ELF-1 (cell line): ENCODE measurements around the gene AAMDC.
"Not testable (repeated sequence)": the region's sequence is repeated elsewhere in the genome, so short reads cannot be mapped to it uniquely, and the experiment has no call there.

Source experiments
- DNase-seq: peaks from one replicate; pipeline ENCODE4 v3.0.0-alpha.2; 2016; ENCODE audit warnings: low read depth, low spot score

Gene AAMDC

GRCh38 chr11:77884829-77885190 is 63.9 kb downstream of the AAMDC start:
- no peak for DNase-seq

GRCh38 chr11:77886401-77886800 is 65.5 kb downstream of the AAMDC start:
- no peak for DNase-seq

- not testable (repeated sequence) for DNase-seq
Measured at GRCh38 chr11:77889045-77889444, 68.1 kb downstream of the AAMDC start.

DNA sequence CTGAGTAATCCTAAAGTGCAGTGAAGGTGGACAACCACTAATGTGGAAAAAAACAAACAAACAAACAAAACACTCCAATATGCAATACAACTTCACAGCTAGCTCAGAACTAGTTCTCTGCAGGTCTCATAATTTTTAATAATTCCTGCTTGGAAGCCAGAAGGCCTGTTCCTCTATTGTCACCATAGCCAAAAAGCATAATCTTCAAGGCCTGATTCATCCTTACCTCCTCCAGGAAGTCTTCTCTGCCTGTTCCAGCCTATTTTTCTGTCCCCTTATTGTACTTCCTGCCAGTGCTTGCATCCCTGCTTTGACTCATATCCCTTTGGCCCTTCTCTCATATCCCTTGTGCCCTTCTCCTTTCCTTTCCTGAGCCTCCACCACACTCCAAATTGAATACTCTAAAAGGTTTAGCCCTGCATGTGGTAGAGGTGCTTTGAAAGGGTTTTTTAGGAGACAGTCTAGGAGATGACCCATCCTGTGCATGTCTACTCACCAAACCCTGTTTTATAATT is 69.2 kb downstream of the AAMDC start:
- DNase-seq: not testable (repeated sequence)

- not testable (repeated sequence) for DNase-seq
Measured at GRCh38 chr11:77890619-77891056, 69.7 kb downstream of the AAMDC start.

GRCh38 chr11:77891256-77891655 is 70.3 kb downstream of the AAMDC start:
- not testable (repeated sequence) for DNase-seq

DNA sequence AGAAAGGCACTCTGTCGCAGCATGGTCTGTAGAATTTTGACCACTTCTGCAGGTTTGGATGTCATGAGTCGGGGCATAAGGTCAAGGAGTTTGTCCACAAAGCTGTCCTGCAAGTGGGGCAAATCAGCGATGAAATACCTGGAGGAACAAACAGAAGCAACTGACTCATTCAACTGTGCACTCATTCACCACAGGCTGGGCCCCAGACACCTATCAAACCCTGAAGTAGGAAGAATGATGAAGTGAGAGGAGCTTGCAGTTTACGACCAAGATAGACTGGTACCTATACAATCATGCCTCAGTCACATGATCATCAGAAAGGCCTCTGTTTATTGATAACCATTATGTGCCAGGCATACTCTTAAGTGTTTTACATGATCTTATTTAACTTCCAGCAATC is 70.8 kb downstream of the AAMDC start:
- not testable (repeated sequence) for DNase-seq

DNA sequence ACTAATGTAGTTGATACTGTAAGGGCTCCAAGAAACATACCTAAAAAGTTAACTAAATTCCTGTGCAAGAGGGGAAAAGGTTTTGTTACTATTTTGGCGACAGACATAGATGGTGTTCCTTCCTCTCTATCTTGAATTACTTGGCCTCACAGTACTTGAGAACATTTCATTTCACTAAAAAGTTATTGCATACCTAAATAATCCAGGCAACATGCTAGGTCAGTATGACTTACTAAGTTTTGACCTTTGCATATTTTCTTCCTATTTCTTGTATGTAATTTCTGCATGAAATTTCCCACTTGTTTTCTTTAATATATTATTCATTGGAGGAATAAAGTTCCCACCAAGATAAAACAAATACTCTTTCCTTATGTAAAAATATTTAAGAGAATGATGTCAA is 74.0 kb downstream of the AAMDC start:
- DNase-seq: not testable (repeated sequence)

- no peak for DNase-seq
Measured at GRCh38 chr11:77908835-77909234, 87.9 kb downstream of the AAMDC start.

DNA sequence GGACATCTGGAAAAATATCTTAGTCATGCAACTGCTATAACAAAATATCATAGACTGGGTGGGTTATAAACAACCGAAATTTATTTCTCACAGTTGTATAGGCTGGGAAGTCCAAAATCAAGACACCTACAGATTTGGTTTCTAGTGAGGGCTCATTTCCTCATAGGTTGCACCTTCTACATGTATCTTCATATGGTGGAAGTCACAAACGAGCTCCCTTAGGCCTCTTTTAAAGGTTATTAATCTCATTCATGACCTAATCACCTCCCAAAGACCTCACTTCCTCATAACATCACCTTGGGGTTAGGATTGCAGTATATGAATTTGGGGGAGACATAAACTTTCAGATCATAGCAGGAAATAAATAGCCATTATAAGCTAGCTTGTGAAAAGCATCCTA is 88.3 kb downstream of the AAMDC start:
- no peak for DNase-seq

- not testable (repeated sequence) for DNase-seq
Measured at GRCh38 chr11:77910828-77911227, 89.9 kb downstream of the AAMDC start.

DNA sequence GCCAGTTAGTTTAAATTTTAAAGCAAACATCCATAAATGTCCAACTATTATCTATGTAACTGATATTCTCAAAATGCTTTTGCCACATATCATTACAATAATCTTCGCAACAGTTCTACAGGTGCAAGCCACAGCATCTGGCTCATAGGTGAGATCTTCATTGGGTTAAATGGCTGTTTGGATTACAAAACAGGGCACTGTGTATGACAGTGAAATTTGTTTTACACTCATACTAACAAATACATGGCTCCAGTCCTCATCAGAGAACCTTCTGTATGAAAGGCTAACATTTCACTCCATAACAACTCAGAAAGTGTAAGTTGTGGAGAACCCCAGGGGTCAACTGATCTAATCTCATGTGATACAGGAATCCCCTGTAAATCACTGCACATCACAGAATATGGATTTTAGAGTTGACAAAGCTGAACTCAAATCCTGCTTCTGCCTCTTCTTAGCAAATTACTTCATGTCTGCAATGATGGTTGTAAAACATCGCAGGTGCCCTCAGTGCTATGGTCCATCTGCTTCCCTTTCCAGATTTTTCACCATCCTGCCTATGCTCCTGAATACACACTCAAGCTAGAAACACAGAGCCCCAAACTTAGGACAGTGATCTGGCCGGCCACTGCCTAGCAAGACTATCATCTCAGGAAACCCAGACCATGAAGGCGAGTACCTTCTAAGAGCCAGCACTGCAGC is 92.8 kb downstream of the AAMDC start:
- not testable (repeated sequence) for DNase-seq

GRCh38 chr11:77914307-77914791 is 93.4 kb downstream of the AAMDC start:
- DNase-seq: not testable (repeated sequence)

GRCh38 chr11:77917713-77918112 is 96.8 kb downstream of the AAMDC start:
- not testable (repeated sequence) for DNase-seq
